A673 (cell line): ENCODE measurements around the gene OR4D10. TPM values are rescaled to one million over a fixed set of nuclear protein-coding genes. Genes with fewer than 3 reads are reported as not detected.

Source experiments
- BruUV-seq: library from RNA; stranded (reverse); fragments of 400-500 nt; replicated peaks from 2 replicates; lab custom pipeline; 2021; lab: Mats Ljungman, UMichigan
- CTCF ChIA-PET: fragments of 300-600 bp; sonication (Branson Sonifier 250); formaldehyde crosslinking; loops from one replicate; lab custom pipeline; 2022; ENCODE audit warnings: antibody characterized with exemption; lab: Charles Lee
- POLR2A ChIA-PET: fragments of 300-600 bp; sonication (Branson Sonifier 250); formaldehyde crosslinking; loops from one replicate; lab custom pipeline; 2022; ENCODE audit warnings: antibody characterized with exemption; ENCODE audit not compliant: low non-redundant PET; lab: Charles Lee
- DNase-seq: peaks from one replicate; pipeline ENCODE4 v3.0.0-alpha.2; 2015; ENCODE audit warnings: low spot score
- H3K27ac ChIP-seq: fragments of 200-600 bp; sonication (generic); 2 replicates; pipeline ENCODE4 v1.5.1; 2016; ENCODE audit warnings: mixed run types, low read depth, mild to moderate bottlenecking, mixed read lengths, antibody characterized with exemption, low read length; ENCODE audit not compliant: poor library complexity, severe bottlenecking
- H3K27me3 ChIP-seq: fragments of 200-600 bp; sonication (generic); replicated peaks from 2 replicates; pipeline ENCODE4 v1.6.1; 2017; ENCODE audit warnings: mixed run types, low read depth, mild to moderate bottlenecking, mixed read lengths, antibody characterized with exemption, low read length; ENCODE audit not compliant: insufficient read depth, poor library complexity
- H3K36me3 ChIP-seq: fragments of 200-600 bp; sonication (generic); 2 replicates; pipeline ENCODE4 v1.6.1; 2016; ENCODE audit warnings: mixed run types, mild to moderate bottlenecking, mixed read lengths, antibody characterized with exemption, low read length; ENCODE audit not compliant: insufficient read depth, poor library complexity, severe bottlenecking
- H3K4me1 ChIP-seq: fragments of 200-600 bp; sonication (generic); 2 replicates; pipeline ENCODE4 v1.6.1; 2017; ENCODE audit warnings: mixed run types, mild to moderate bottlenecking, mixed read lengths, antibody characterized with exemption, low read length; ENCODE audit not compliant: insufficient read depth, poor library complexity, severe bottlenecking
- H3K4me3 ChIP-seq: fragments of 200-600 bp; sonication (generic); 2 replicates; pipeline ENCODE4 v1.5.1; 2016; ENCODE audit warnings: low read depth, mixed run types, mild to moderate bottlenecking, mixed read lengths, low read length; ENCODE audit not compliant: poor library complexity, severe bottlenecking
- H3K9me3 ChIP-seq: fragments of 200-600 bp; sonication (generic); 2 replicates; pipeline ENCODE4 v1.6.1; 2016; ENCODE audit warnings: mixed run types, low read depth, mild to moderate bottlenecking, mixed read lengths, antibody characterized with exemption, low read length; ENCODE audit not compliant: poor library complexity, severe bottlenecking
- CTCF ChIP-seq: fragments of 300-800, 200-600 bp; sonication (generic); conservative IDR thresholded peaks from 2 replicates; pipeline ENCODE4 v1.5.1; 2017; ENCODE audit warnings: low read depth, mild to moderate bottlenecking, antibody characterized with exemption, low read length, moderate library complexity, mixed read lengths
- EZH2 ChIP-seq: fragments of 200-600 bp; sonication (generic); IDR thresholded peaks from 2 replicates; pipeline ENCODE4 v1.6.1; 2017; ENCODE audit warnings: borderline replicate concordance, low read depth, mild to moderate bottlenecking, mixed read lengths, antibody characterized with exemption, low read length; ENCODE audit not compliant: poor library complexity, severe bottlenecking
- intact Hi-C: fragments of 100-400 bp; cut with micrococcal nuclease; formaldehyde crosslinking; loops from one replicate; pipeline ENCODE4 v1.10.0; 2022; ENCODE audit not compliant: unreplicated experiment
- total RNA-seq: library from RNA; stranded (reverse); gene quantifications from 2 replicates; pipeline ENCODE4 v1.2.3, GENCODE V29; 2021

OR4D10 gene
- total RNA-seq, 1 experiment from 2014 or later: not detected

- Histone ChIP-seq H3K9me3 (no peaks in the 10 kb centered on the region), H3K27me3 (peaks cover 36% of the 10 kb centered on the region), H3K27ac (no peak overlapping the region), H3K4me3 (no peak overlapping the region), H3K4me1 (no peaks in the 10 kb centered on the region), H3K36me3 (no peaks in the 10 kb centered on the region)
- no TSS peak for BruUV-seq
- intact Hi-C loops: no loop called here
- DNase-seq: no peak
- ChIA-PET POLR2A (no interaction called here), CTCF (no interaction called here)
- TF ChIP-seq EZH2 (no peak), CTCF (no peak)
Observed at GRCh38 chr11:59501931-59502330, 28.8 kb downstream of the OR4D10 start.

GRCh38 chr11:59503276-59503675 lies 30.2 kb downstream of the OR4D10 start, which contains the start of gene OR4D11:
OR4D11 (plus strand) TSS chr11:59503576; CDS start chr11:59503576, 0 bp downstream.
- ChIA-PET POLR2A (no interaction called here), CTCF (no interaction called here)
- no peaks in the 10 kb centered on the region for H3K36me3 ChIP-seq
- no peak within 1 kb of the TSS for H3K27ac ChIP-seq
- DNase-seq: no peak
- intact Hi-C loops: no loop called here
- TF ChIP-seq EZH2: no peak
- TF ChIP-seq CTCF: no peak
- no peak within 1 kb of the TSS for H3K4me3 ChIP-seq
- no peaks in the 10 kb centered on the region for H3K4me1 ChIP-seq
- BruUV-seq: no TSS peak
- H3K9me3 ChIP-seq: no peaks in the 10 kb centered on the region
- H3K27me3 ChIP-seq: peaks cover 32% of the 10 kb centered on the region

- TF ChIP-seq CTCF: no peak
- TF ChIP-seq EZH2: no peak
- CTCF ChIA-PET: no interaction called here
Observed at GRCh38 chr11:59510941-59511589, 38.0 kb downstream of the OR4D10 start, which contains the start of gene OR4D9. OR4D9 (plus strand) TSS chr11:59511539; CDS start chr11:59514913, 3,374 bp downstream.

More at GRCh38 chr11:59510941-59511589, 38.0 kb downstream of the OR4D10 start, which contains the start of gene OR4D9:
- no peaks in the 10 kb centered on the region for H3K27me3 ChIP-seq
- H3K4me1 ChIP-seq: no peaks in the 10 kb centered on the region
- BruUV-seq: no TSS peak
- POLR2A ChIA-PET: interaction anchor here (0.6 kb wide), 1 partner anchor 79 kb away, joined by 4 read pairs; no protein-coding TSS in a partner anchor
- no peak within 1 kb of the TSS for H3K4me3 ChIP-seq
- no peak within 1 kb of the TSS for H3K27ac ChIP-seq
- H3K9me3 ChIP-seq: no peaks in the 10 kb centered on the region
- no peaks in the 10 kb centered on the region for H3K36me3 ChIP-seq
- peak; percentile 7 for DNase-seq
- intact Hi-C loops: no loop called here
